D721Med (cell line): ENCODE data around the gene CDH16.

Experiments
- DNase-seq: peaks from one replicate; pipeline ENCODE4 v3.0.0; 2011; ENCODE audit warnings: low spot score; ENCODE audit not compliant: insufficient read length
- FAIRE-seq: peaks from 2 replicates; lab custom pipeline; 2011; peaks lifted over from hg19 to GRCh38; lab: Jason Lieb, UNC
- TF ChIP-seq, protein P1 (sequence below): IDR thresholded peaks from 2 replicates; pipeline ENCODE4 v1.5.1; 2012; ENCODE audit warnings: mild to moderate bottlenecking, control low read depth; ENCODE audit not compliant: insufficient read depth; ENCODE audit errors: missing control alignments

Gene CDH16

DNA sequence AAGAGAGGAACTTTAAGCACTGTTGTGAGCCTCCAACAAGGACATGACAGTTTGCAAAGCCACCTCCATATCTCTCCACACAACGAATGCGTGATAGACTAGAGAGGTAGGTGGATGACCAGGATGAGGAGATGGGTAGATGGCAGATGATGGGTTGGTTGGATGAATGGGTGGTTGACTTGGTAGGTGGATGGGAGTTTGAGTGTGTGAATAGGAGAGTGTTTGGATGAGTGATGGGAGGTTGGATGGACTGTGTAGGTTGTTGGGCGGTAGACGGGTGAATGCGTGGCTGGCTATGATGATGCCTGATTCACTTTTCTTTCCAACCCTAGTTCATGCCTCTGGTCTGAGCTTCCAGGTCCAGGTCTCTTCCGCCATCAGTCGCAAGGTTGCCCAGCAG is 4.1 kb downstream of the CDH16 start:
- DNase-seq = no peak
- TF ChIP-seq, protein P1, sequence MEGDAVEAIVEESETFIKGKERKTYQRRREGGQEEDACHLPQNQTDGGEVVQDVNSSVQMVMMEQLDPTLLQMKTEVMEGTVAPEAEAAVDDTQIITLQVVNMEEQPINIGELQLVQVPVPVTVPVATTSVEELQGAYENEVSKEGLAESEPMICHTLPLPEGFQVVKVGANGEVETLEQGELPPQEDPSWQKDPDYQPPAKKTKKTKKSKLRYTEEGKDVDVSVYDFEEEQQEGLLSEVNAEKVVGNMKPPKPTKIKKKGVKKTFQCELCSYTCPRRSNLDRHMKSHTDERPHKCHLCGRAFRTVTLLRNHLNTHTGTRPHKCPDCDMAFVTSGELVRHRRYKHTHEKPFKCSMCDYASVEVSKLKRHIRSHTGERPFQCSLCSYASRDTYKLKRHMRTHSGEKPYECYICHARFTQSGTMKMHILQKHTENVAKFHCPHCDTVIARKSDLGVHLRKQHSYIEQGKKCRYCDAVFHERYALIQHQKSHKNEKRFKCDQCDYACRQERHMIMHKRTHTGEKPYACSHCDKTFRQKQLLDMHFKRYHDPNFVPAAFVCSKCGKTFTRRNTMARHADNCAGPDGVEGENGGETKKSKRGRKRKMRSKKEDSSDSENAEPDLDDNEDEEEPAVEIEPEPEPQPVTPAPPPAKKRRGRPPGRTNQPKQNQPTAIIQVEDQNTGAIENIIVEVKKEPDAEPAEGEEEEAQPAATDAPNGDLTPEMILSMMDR = no peak
- no peak for FAIRE-seq

DNA sequence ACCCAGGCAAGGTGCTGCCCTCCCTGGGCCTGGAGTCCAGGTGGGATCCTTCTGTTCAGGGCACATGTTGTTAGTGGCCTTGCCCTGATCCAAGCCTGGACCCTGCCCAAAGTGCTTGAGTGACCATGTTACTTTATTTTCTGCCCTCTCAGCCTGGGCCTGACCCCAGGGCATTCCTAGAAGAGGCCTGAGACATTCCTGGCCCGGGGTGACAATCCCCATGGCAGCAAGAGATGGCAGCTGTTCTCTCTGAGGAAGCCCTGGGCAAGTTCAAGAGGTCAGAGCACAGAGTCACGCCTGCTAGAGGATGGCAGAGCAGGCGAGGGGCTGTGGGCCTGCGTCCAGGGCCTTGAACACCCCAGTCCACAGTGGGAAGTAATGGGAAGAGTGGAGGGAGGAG is 5.0 kb downstream of the CDH16 start:
- TF ChIP-seq, protein P1 = no peak
- no peak for DNase-seq
- no peak for FAIRE-seq

DNA sequence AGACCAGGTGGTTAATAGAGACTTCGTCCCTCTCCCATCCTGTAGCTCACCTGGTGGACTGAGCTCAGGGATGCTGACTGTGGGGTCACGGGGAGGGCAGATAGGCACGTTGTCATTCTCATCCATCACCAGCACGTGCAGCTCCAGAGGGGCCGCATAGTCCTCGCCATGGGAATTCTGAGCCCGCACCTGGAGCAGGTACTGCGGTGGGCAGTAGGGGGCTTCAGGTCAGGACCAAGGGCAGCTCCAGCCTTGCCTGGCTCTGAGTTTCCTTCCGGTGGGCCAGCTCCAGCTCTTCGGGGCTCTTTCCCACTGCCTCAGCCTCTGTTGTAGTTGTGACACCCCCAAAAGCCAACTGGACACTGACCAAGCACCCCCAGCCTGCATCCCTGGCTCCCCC is 5.6 kb downstream of the CDH16 start:
- TF ChIP-seq, protein P1 = no peak
- peak; percentile 1 for DNase-seq
- no peak for FAIRE-seq

DNA sequence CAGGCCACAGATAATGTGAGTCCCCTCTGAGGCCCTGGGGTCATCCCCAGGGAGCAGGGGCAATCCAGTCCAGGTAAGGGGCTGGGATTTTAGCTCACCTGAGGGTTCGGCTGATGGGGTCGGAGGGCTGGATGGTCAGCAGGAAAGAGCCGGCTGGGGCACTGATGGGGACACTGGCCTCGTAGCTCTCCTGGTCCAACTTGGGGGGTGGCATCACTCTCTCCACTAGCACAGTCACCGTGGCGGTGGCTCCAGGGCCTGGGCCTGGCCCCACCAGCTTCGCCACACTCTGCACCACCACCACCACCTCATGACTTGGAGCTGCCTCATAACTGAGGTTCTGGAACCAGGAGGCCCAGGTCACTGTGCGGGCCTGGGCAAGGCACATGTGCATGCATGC is 6.9 kb downstream of the CDH16 start:
- TF ChIP-seq, protein P1 = no peak
- DNase-seq = no peak
- no peak for FAIRE-seq

DNA sequence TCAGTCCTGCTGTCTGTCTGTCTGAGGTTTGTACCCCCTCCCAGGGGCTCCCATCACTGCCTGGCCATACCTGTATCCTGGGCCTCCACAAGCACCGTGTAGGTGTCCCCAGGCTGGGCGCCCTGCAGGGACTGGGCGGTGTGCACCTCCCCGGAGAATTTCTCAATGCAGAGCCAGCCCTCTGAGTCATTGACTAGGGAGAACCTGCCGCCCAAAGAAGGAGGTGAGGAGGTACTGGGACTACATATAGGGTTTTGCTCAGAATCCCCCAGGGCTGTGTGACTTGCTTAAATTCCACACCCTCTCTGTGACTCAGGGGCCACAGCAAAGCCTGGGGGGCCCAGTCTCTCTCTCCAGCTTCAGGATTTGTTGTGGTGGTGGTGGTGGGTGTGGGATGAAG is 7.6 kb downstream of the CDH16 start:
- TF ChIP-seq, protein P1 = no peak
- FAIRE-seq (no peak), DNase-seq (no peak)

DNA sequence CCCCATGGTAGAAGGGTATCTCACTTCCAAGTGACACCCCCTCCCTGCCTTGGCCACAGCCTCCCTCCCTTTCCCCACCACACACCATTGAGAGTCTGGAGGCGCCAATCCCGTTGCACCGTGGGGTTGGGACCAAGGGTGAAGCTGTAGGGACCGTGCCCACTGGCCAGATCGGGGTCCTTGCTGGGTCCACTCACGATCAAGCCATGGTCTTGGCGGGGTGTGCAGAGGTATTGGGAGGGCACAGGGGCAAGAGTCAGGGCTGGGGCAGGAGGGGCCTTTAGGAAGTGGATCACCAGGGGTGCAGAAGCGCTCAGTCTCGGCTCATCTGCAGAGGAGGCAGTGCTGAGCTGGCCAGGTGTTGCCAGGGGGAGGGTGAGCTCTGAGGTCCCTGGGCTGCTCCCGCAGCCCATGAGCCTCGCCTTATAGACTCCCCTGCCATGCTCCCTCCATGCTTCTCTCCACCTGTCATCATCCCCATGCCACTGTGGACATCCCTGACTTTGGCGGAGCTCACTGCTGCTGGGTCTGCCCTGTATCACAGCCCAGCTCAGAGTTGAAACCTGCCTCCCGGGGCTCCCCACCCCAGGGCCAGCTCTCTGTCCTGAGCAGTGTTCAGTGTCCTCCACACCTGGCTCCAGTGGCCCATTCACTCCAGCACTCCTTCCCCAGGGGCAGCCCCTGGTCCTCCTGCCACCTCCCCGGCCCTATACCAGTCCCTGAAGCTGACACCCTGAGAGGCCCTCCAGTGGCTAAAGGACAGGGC is 8.3 kb downstream of the CDH16 start:
- TF ChIP-seq, protein P1 = no peak
- DNase-seq (no peak), FAIRE-seq (no peak)

DNA sequence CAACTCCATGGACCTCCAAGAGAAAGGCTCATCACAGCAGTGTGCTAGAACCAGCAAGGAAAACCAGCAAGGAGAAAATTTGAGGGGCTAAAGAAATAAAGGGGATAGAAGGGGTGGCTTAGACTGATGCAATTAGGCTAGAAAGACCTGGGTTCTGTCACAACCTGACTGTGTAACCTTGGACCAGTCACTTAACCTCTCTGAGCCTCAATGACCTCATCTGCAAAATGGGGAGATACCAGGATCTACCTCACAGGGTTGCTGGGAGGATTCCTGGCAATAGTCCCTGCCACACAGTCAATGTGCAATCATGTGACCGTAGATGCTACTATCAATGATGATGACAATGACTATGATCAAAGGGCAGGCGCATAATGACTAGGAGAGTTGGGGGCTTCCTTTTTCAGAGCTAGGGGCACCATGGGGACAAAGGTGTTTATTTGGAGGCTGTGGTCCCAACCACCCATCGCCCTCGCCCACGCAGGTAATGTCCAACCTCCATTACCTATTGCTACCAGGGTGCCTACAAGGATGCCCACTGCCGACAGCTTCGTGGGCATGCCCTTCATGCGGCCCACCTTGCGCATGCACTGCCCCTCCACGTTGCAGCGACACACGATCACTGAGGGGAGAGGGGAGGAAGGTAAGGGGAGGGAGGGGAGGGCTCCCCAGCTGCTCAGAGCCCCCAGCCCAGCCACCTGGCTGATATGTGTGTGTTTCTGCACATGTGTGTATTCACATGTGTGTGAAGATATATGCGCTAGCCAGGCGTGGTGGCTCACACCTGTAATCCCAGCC is 9.7 kb downstream of the CDH16 start:
- TF ChIP-seq, protein P1 = no peak
- DNase-seq (no peak), FAIRE-seq (no peak)
